Esophagus squamous epithelium (tissue), 4 donors: ENCODE measurements around the gene ADAMTS15.

Experiments
- POLR2A ChIP-seq, 4 donors: fragments of 450-650 bp; IDR thresholded peaks; one replicate each; pipeline ENCODE4 v1.6.1; 2017; ENCODE audit warnings: antibody characterized with exemption in 4 of 4, mild to moderate bottlenecking in 4 of 4, moderate library complexity in 3 of 4
- TF ChIP-seq, protein P1 (sequence below), 6 experiments: fragments of 450-650 bp in 4 of 6; fragments of 200-600 bp in 2 of 6; sonication (generic) in 2 of 6; IDR thresholded peaks; one replicate each; pipeline ENCODE4 v1.5.1; 2016 to 2019; ENCODE audit warnings: antibody characterized with exemption in 6 of 6, mild to moderate bottlenecking in 4 of 6, moderate library complexity in 4 of 6

DNA sequence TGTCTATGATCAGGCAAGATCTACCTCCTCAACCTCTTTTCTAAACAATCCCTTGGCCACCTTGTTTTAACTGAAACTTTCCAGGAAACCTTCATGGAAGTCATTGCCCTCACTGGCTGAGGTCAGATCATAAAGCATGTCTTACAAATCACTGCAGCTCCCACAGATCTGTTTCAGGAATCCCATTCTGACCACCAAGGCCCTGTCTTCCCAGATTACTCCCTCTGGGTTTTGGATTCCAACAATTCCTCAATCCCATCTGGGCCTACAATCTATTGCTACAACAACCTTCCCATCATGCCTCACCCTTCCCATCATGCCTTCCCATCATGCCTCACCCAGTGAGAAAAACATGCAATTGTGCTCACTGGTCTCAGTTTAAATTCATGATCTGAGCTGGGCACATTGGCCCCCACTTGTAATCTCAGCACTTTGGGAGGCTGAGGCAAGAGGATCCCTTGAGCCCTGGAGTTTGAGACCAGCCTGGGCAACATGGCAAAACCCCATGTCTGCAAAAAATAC lies 15.9 kb downstream of the ADAMTS15 start:
- TF ChIP-seq, protein P1, sequence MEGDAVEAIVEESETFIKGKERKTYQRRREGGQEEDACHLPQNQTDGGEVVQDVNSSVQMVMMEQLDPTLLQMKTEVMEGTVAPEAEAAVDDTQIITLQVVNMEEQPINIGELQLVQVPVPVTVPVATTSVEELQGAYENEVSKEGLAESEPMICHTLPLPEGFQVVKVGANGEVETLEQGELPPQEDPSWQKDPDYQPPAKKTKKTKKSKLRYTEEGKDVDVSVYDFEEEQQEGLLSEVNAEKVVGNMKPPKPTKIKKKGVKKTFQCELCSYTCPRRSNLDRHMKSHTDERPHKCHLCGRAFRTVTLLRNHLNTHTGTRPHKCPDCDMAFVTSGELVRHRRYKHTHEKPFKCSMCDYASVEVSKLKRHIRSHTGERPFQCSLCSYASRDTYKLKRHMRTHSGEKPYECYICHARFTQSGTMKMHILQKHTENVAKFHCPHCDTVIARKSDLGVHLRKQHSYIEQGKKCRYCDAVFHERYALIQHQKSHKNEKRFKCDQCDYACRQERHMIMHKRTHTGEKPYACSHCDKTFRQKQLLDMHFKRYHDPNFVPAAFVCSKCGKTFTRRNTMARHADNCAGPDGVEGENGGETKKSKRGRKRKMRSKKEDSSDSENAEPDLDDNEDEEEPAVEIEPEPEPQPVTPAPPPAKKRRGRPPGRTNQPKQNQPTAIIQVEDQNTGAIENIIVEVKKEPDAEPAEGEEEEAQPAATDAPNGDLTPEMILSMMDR (IDR thresholded peaks at IDR 0.05): no peak
- no peak for TF ChIP-seq POLR2A (IDR thresholded peaks at IDR 0.05)
